ENCODE measurements around the gene LMBRD2. TPM values are rescaled to one million over a fixed set of nuclear protein-coding genes. Genes with fewer than 3 reads are reported as not detected.

LMBRD2 gene
- total and polyA plus RNA-seq, 10 of the 15 experiments (the other 5 are each of a cell fraction or from before 2014, with no cell fraction given), result 0.90 to 9.8 (median 6.5) TPM

MicroRNAs encoded within 50 kb of the gene (microRNA counts, 767-probe panel; counts per million panel counts)
- microRNA hsa-miR-580, result 55.3 counts per million

Small RNA genes within 50 kb of the gene (microRNA-seq; reads per million reads assigned to microRNA genes)
- 11.3 reads per million, percentile 45 among the genes with 10 or more reads in this experiment for gene MIR580

Small RNA genes within 50 kb of the gene (small RNA-seq; reads per million reads assigned to genes)
- not detected for gene AC016612.1
- 3.4 reads per million, percentile 79 among the genes with 10 or more reads in this experiment for gene MIR580
- gene RNU6-1305P, result not detected

Other genes with a start within 250 kb of the LMBRD2 start
- 0.11 TPM in 1 of 2 replicates, not detected in the other for gene CAPSL, start 213.3 kb downstream of the LMBRD2 start, total RNA-seq (2014; rRNA removed)
- 0.18 TPM in 1 of 2 replicates, not detected in the other for gene CAPSL, start 213.3 kb downstream of the LMBRD2 start, total RNA-seq (2014; rRNA removed; fragmentation: Illumina TruSeq; extraction: Trizol)
- not detected in 2 replicates for gene CAPSL, start 213.3 kb downstream of the LMBRD2 start, total RNA-seq (2021)
- 0.57 and 0.69 TPM in 2 replicates for gene CAPSL, start 213.3 kb downstream of the LMBRD2 start, polyA plus RNA-seq (2011; rRNA removed)
- gene CAPSL, start 213.3 kb downstream of the LMBRD2 start, polyA plus RNA-seq (2014; fragmentation: Illumina TruSeq; extraction: Trizol), result not detected in 2 replicates
- under 1 TPM in 1 of 2 experiments, not detected in 1; 0.20 TPM for gene CAPSL, start 213.3 kb downstream of the LMBRD2 start, polyA plus RNA-seq (2014; fragmentation: Nextera tagmentation; extraction: Ambion mirVana)
- 0.14 TPM in 1 of 2 replicates, not detected in the other for gene CAPSL, start 213.3 kb downstream of the LMBRD2 start, polyA plus RNA-seq (2014; rRNA removed)
- under 1 TPM in 1 of 2 experiments, not detected in 1; 0.19 TPM for gene CAPSL, start 213.3 kb downstream of the LMBRD2 start, polyA plus RNA-seq (2016; fragmentation: Nextera tagmentation; extraction: Ambion mirVana)
- not detected in 2 replicates for gene UGT3A1, start 160.5 kb downstream of the LMBRD2 start, total RNA-seq (2014; rRNA removed)
- not detected in 2 replicates for gene UGT3A1, start 160.5 kb downstream of the LMBRD2 start, total RNA-seq (2014; rRNA removed; fragmentation: Illumina TruSeq; extraction: Trizol)
- not detected in 2 replicates for gene UGT3A1, start 160.5 kb downstream of the LMBRD2 start, total RNA-seq (2021)
- gene UGT3A1, start 160.5 kb downstream of the LMBRD2 start, polyA plus RNA-seq (2011; rRNA removed), result not detected in 2 replicates
- gene UGT3A1, start 160.5 kb downstream of the LMBRD2 start, polyA plus RNA-seq (2014; fragmentation: Illumina TruSeq; extraction: Trizol), result not detected in 2 replicates
- gene UGT3A1, start 160.5 kb downstream of the LMBRD2 start, polyA plus RNA-seq (2014; fragmentation: Nextera tagmentation; extraction: Ambion mirVana), result not detected
- not detected in 2 replicates for gene UGT3A1, start 160.5 kb downstream of the LMBRD2 start, polyA plus RNA-seq (2014; rRNA removed)
- gene UGT3A1, start 160.5 kb downstream of the LMBRD2 start, polyA plus RNA-seq (2016; fragmentation: Nextera tagmentation; extraction: Ambion mirVana), result not detected
- not detected in 2 replicates for gene UGT3A2, start 85.0 kb downstream of the LMBRD2 start, total RNA-seq (2014; rRNA removed)
- 0.09 TPM in 1 of 2 replicates, not detected in the other for gene UGT3A2, start 85.0 kb downstream of the LMBRD2 start, total RNA-seq (2014; rRNA removed; fragmentation: Illumina TruSeq; extraction: Trizol)
- 0.24 TPM in 1 of 2 replicates, not detected in the other for gene UGT3A2, start 85.0 kb downstream of the LMBRD2 start, total RNA-seq (2021)
- gene UGT3A2, start 85.0 kb downstream of the LMBRD2 start, polyA plus RNA-seq (2011; rRNA removed), result not detected in 2 replicates
- 0.50 TPM in 1 of 2 replicates, not detected in the other for gene UGT3A2, start 85.0 kb downstream of the LMBRD2 start, polyA plus RNA-seq (2014; fragmentation: Illumina TruSeq; extraction: Trizol)
- under 1 TPM in 1 of 2 experiments, not detected in 1; 0.02 TPM for gene UGT3A2, start 85.0 kb downstream of the LMBRD2 start, polyA plus RNA-seq (2014; fragmentation: Nextera tagmentation; extraction: Ambion mirVana)
- 0.11 TPM in 1 of 2 replicates, not detected in the other for gene UGT3A2, start 85.0 kb downstream of the LMBRD2 start, polyA plus RNA-seq (2014; rRNA removed)
- not detected for gene UGT3A2, start 85.0 kb downstream of the LMBRD2 start, polyA plus RNA-seq (2016; fragmentation: Nextera tagmentation; extraction: Ambion mirVana)
- gene SKP2, start 224 bp upstream of the LMBRD2 start, total RNA-seq (2014; rRNA removed), result 35.2 and 39.1 TPM in 2 replicates
- 34.6 and 35.6 TPM in 2 replicates for gene SKP2, start 224 bp upstream of the LMBRD2 start, total RNA-seq (2014; rRNA removed; fragmentation: Illumina TruSeq; extraction: Trizol)
- gene SKP2, start 224 bp upstream of the LMBRD2 start, total RNA-seq (2021), result 49.0 and 49.7 TPM in 2 replicates
- gene SKP2, start 224 bp upstream of the LMBRD2 start, polyA plus RNA-seq (2011; rRNA removed), result 39.5 and 42.7 TPM in 2 replicates
- 38.2 and 44.3 TPM in 2 replicates for gene SKP2, start 224 bp upstream of the LMBRD2 start, polyA plus RNA-seq (2014; fragmentation: Illumina TruSeq; extraction: Trizol)
- gene SKP2, start 224 bp upstream of the LMBRD2 start, polyA plus RNA-seq (2014; fragmentation: Nextera tagmentation; extraction: Ambion mirVana), result 10 to 100 TPM; 13.9 to 17.9 TPM
- 31.2 and 32.3 TPM in 2 replicates for gene SKP2, start 224 bp upstream of the LMBRD2 start, polyA plus RNA-seq (2014; rRNA removed)
- gene SKP2, start 224 bp upstream of the LMBRD2 start, polyA plus RNA-seq (2016; fragmentation: Nextera tagmentation; extraction: Ambion mirVana), result 10 to 100 TPM; 42.0 to 50.8 TPM
- gene NADK2, start 90.0 kb upstream of the LMBRD2 start, total RNA-seq (2014; rRNA removed), result 8.3 and 9.0 TPM in 2 replicates
- 8.5 and 8.8 TPM in 2 replicates for gene NADK2, start 90.0 kb upstream of the LMBRD2 start, total RNA-seq (2014; rRNA removed; fragmentation: Illumina TruSeq; extraction: Trizol)
- 8.5 and 8.9 TPM in 2 replicates for gene NADK2, start 90.0 kb upstream of the LMBRD2 start, total RNA-seq (2021)
- gene NADK2, start 90.0 kb upstream of the LMBRD2 start, polyA plus RNA-seq (2011; rRNA removed), result 8.9 and 14.0 TPM in 2 replicates
- gene NADK2, start 90.0 kb upstream of the LMBRD2 start, polyA plus RNA-seq (2014; fragmentation: Illumina TruSeq; extraction: Trizol), result 6.6 and 9.5 TPM in 2 replicates
- 1 to 10 TPM; 2.4 to 3.1 TPM for gene NADK2, start 90.0 kb upstream of the LMBRD2 start, polyA plus RNA-seq (2014; fragmentation: Nextera tagmentation; extraction: Ambion mirVana)
- 5.5 and 6.0 TPM in 2 replicates for gene NADK2, start 90.0 kb upstream of the LMBRD2 start, polyA plus RNA-seq (2014; rRNA removed)
- 1 to 10 TPM; 4.1 to 4.7 TPM for gene NADK2, start 90.0 kb upstream of the LMBRD2 start, polyA plus RNA-seq (2016; fragmentation: Nextera tagmentation; extraction: Ambion mirVana)
- 0.05 TPM in 1 of 2 replicates, not detected in the other for gene RANBP3L, start 150.0 kb upstream of the LMBRD2 start, total RNA-seq (2014; rRNA removed)
- gene RANBP3L, start 150.0 kb upstream of the LMBRD2 start, total RNA-seq (2014; rRNA removed; fragmentation: Illumina TruSeq; extraction: Trizol), result 0.05 and 0.09 TPM in 2 replicates
- gene RANBP3L, start 150.0 kb upstream of the LMBRD2 start, total RNA-seq (2021), result not detected in 2 replicates
- 0.09 and 0.29 TPM in 2 replicates for gene RANBP3L, start 150.0 kb upstream of the LMBRD2 start, polyA plus RNA-seq (2011; rRNA removed)
- gene RANBP3L, start 150.0 kb upstream of the LMBRD2 start, polyA plus RNA-seq (2014; fragmentation: Illumina TruSeq; extraction: Trizol), result 0.03 TPM in 1 of 2 replicates, not detected in the other
- under 1 TPM in 1 of 2 experiments, not detected in 1; 0.02 TPM for gene RANBP3L, start 150.0 kb upstream of the LMBRD2 start, polyA plus RNA-seq (2014; fragmentation: Nextera tagmentation; extraction: Ambion mirVana)
- 0.03 TPM in 1 of 2 replicates, not detected in the other for gene RANBP3L, start 150.0 kb upstream of the LMBRD2 start, polyA plus RNA-seq (2014; rRNA removed)
- under 1 TPM in 1 of 2 experiments, not detected in 1; 0.15 TPM for gene RANBP3L, start 150.0 kb upstream of the LMBRD2 start, polyA plus RNA-seq (2016; fragmentation: Nextera tagmentation; extraction: Ambion mirVana)